CD14-positive monocyte (primary cell): ENCODE data around the gene BTC. TPM values are rescaled to one million over a fixed set of nuclear protein-coding genes. Genes with fewer than 3 reads are reported as not detected.

Experiments
- DNase-seq, 3 donors: peaks; one replicate each; pipeline ENCODE4 v3.0.0-alpha.2; 2011 to 2022
- H2AFZ ChIP-seq: 2 replicates; pipeline ENCODE4 v1.6.0; 2012; ENCODE audit warnings: mild to moderate bottlenecking, low read depth, low read length, inconsistent platforms; ENCODE audit not compliant: insufficient read depth, poor library complexity, severe bottlenecking
- H3K27ac ChIP-seq, 2 donors: 1 replicate in 1 of 2; 2 replicates in 1 of 2; pipeline ENCODE4 v1.5.1; 2012 to 2013; ENCODE audit warnings: low read length in 2 of 2, control low read depth in 1 of 2, inconsistent platforms in 1 of 2, low read depth in 1 of 2, mild to moderate bottlenecking in 1 of 2
- H3K27me3 ChIP-seq, 2 donors: one replicate each; pipeline versions ENCODE4 v1.6.0 to v1.6.1; 2011 to 2013; ENCODE audit warnings: low read length in 2 of 2; ENCODE audit not compliant: control insufficient read depth in 2 of 2, insufficient read depth in 2 of 2
- H3K36me3 ChIP-seq, 2 donors: replicated peaks in 1 of 2; 1 replicate in 1 of 2; 2 replicates in 1 of 2; pipeline versions ENCODE4 v1.5.1 to v1.6.1; 2012 to 2013; ENCODE audit warnings: low read length in 2 of 2, control low read depth in 1 of 2, inconsistent platforms in 1 of 2, mild to moderate bottlenecking in 1 of 2; ENCODE audit not compliant: insufficient read depth in 2 of 2, control insufficient read depth in 1 of 2
- H3K4me1 ChIP-seq, 2 donors: 1 replicate in 1 of 2; 2 replicates in 1 of 2; pipeline versions ENCODE4 v1.5.1 to v1.6.1; 2012 to 2013; ENCODE audit warnings: low read length in 2 of 2, control low read depth in 1 of 2, inconsistent platforms in 1 of 2, mild to moderate bottlenecking in 1 of 2, moderate library complexity in 1 of 2; ENCODE audit not compliant: insufficient read depth in 2 of 2, control insufficient read depth in 1 of 2
- H3K4me2 ChIP-seq: replicated peaks from 2 replicates; pipeline ENCODE3; 2012; ENCODE audit warnings: low read length, moderate library complexity, mild to moderate bottlenecking; ENCODE audit not compliant: poor library complexity, severe bottlenecking; ENCODE audit errors: extremely low read depth
- H3K4me3 ChIP-seq, 3 experiments: fragments of 200-600 bp in 1 of 3; sonication (generic) in 1 of 3; replicated peaks in 1 of 3; 1 replicate in 2 of 3; 2 replicates in 1 of 3; pipeline ENCODE4 v1.5.1; 2011 to 2013; ENCODE audit warnings: low read length in 3 of 3, mild to moderate bottlenecking in 3 of 3, control low read depth in 2 of 3, low read depth in 2 of 3, inconsistent platforms in 1 of 3, moderate library complexity in 1 of 3
- H3K79me2 ChIP-seq: 2 replicates; pipeline ENCODE4 v1.6.0; 2012; ENCODE audit warnings: mild to moderate bottlenecking, control low read depth, inconsistent platforms, low read length, moderate library complexity; ENCODE audit not compliant: insufficient read depth
- H3K9ac ChIP-seq: 2 replicates; pipeline ENCODE4 v1.6.0; 2017; ENCODE audit warnings: low read length, mild to moderate bottlenecking; ENCODE audit not compliant: insufficient read depth, poor library complexity, severe bottlenecking
- H3K9me3 ChIP-seq, 2 donors: replicated peaks in 1 of 2; 1 replicate in 1 of 2; 2 replicates in 1 of 2; pipeline versions ENCODE4 v1.5.1 to v1.6.1; 2012 to 2013; ENCODE audit warnings: low read length in 2 of 2, control low read depth in 1 of 2; ENCODE audit not compliant: control insufficient read depth in 1 of 2, insufficient read depth in 1 of 2
- H4K20me1 ChIP-seq: 2 replicates; pipeline ENCODE4 v1.6.0; 2012; ENCODE audit warnings: mild to moderate bottlenecking, low read length, control low read depth, moderate library complexity; ENCODE audit not compliant: insufficient read depth
- H3K27ac Mint-ChIP-seq, 7 donors: one replicate each; pipeline ENCODE4 v1.8.0; 2020; ENCODE audit warnings: mild to moderate bottlenecking in 7 of 7, mixed read lengths in 7 of 7, moderate library complexity in 6 of 7, inconsistent platforms in 2 of 7
- H3K27me3 Mint-ChIP-seq, 3 donors: one replicate each; pipeline ENCODE4 v1.8.0; 2021 to 2022; ENCODE audit warnings: low read depth in 3 of 3, mild to moderate bottlenecking in 3 of 3, mixed read lengths in 3 of 3, moderate library complexity in 3 of 3, inconsistent platforms in 1 of 3
- H3K36me3 Mint-ChIP-seq, 2 donors: one replicate each; pipeline ENCODE4 v1.8.0; 2020; ENCODE audit warnings: mixed read lengths in 2 of 2, inconsistent platforms in 1 of 2, mild to moderate bottlenecking in 1 of 2
- H3K4me1 Mint-ChIP-seq: one replicate; pipeline ENCODE4 v1.8.0; 2020; ENCODE audit warnings: mild to moderate bottlenecking, mixed read lengths
- H3K4me3 Mint-ChIP-seq, 2 donors: one replicate each; pipeline ENCODE4 v1.8.0; 2020; ENCODE audit warnings: mild to moderate bottlenecking in 2 of 2, mixed read lengths in 2 of 2, moderate library complexity in 1 of 2
- H3K9me3 Mint-ChIP-seq, 7 donors: one replicate each; pipeline ENCODE4 v1.8.0; 2020 to 2022; ENCODE audit warnings: mixed read lengths in 7 of 7, mild to moderate bottlenecking in 6 of 7, moderate library complexity in 6 of 7, inconsistent platforms in 2 of 7
- WGBS: methylation state at CpG from one replicate; pipeline ENCODE4 v1.1.5; 2013; ENCODE audit warnings: missing lambda C conversion rate; ENCODE audit not compliant: insufficient coverage; 5-methylcytosine and 5-hydroxymethylcytosine counted together
- intact Hi-C, 2 donors: fragments of 100-400 bp; cut with micrococcal nuclease; formaldehyde crosslinking; loops; one replicate each; pipeline versions ENCODE4 v1.15.0 to v1.15.1; 2023
- polyA plus RNA-seq, 3 donors: library from polyadenylated mRNA; depleted of rRNA in 1 of 3; unstranded in 2 of 3; stranded (reverse) in 1 of 3; fragments of 300-500 nt in 2 of 3; fragments of >200 nt in 1 of 3; fragmentation: Illumina TruSeq in 2 of 3; gene quantifications; 1 replicate in 2 of 3; 2 replicates in 1 of 3; pipeline ENCODE4 v1.2.3, GENCODE V29; 2012 to 2021
- TF ChIP-seq, protein P1 (sequence below): fragments of 200-600 bp; IDR thresholded peaks from one replicate; pipeline ENCODE4 v1.8.0; 2022; ENCODE audit warnings: antibody characterized with exemption, mild to moderate bottlenecking

The BTC gene
- polyA plus RNA-seq, 3 donors: not detected

DNA sequence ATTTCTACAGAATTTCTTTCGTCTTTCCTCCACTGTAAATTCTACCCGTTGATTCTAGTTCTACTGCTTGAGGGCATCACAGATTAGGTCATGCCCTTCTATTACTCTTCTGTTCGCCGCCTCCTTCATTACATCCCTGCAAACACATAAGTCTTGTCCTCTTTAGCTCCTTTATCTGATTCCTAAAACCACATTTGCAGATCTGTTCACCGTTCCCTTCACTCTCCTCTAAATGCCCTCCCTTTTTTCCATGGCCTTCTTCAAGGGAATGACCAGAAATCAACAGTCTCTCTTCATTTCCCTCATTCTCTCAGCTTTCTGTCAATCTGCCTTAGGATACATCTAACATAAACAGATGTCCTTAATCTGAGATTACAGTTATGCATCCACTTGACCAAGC is 43.1 kb downstream of the BTC start:
- Mint-ChIP-seq H3K27me3 (peaks cover 0 to 4% (median 0%) of the 10 kb centered on the region in 3 donors), H3K9me3 (peaks cover 0 to 3% (median 0%) of the 10 kb centered on the region in 7 donors), H3K27ac (no peak overlapping the region), H3K4me3 (no peak overlapping the region), H3K4me1 (no peaks in the 10 kb centered on the region), H3K36me3 (no peaks in the 10 kb centered on the region)
- H3K79me2 ChIP-seq: no peaks in the 10 kb centered on the region
- no peak overlapping the region for H3K9ac ChIP-seq
- H3K27ac ChIP-seq: no peak overlapping the region
- no peaks in the 10 kb centered on the region for H3K27me3 ChIP-seq
- TF ChIP-seq, protein P1, sequence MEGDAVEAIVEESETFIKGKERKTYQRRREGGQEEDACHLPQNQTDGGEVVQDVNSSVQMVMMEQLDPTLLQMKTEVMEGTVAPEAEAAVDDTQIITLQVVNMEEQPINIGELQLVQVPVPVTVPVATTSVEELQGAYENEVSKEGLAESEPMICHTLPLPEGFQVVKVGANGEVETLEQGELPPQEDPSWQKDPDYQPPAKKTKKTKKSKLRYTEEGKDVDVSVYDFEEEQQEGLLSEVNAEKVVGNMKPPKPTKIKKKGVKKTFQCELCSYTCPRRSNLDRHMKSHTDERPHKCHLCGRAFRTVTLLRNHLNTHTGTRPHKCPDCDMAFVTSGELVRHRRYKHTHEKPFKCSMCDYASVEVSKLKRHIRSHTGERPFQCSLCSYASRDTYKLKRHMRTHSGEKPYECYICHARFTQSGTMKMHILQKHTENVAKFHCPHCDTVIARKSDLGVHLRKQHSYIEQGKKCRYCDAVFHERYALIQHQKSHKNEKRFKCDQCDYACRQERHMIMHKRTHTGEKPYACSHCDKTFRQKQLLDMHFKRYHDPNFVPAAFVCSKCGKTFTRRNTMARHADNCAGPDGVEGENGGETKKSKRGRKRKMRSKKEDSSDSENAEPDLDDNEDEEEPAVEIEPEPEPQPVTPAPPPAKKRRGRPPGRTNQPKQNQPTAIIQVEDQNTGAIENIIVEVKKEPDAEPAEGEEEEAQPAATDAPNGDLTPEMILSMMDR: no peak
- 95% methylated on average over 5 of the region's 5 CpGs for WGBS
- no peak overlapping the region for H2AFZ ChIP-seq
- no peaks in the 10 kb centered on the region for H3K4me1 ChIP-seq
- no peaks in the 10 kb centered on the region for H3K36me3 ChIP-seq
- H3K9me3 ChIP-seq: no peaks in the 10 kb centered on the region
- H4K20me1 ChIP-seq: no peaks in the 10 kb centered on the region
- no peak overlapping the region for H3K4me2 ChIP-seq
- H3K4me3 ChIP-seq: no peak overlapping the region
- no peak for DNase-seq
- intact Hi-C loops: no loop called here

DNA sequence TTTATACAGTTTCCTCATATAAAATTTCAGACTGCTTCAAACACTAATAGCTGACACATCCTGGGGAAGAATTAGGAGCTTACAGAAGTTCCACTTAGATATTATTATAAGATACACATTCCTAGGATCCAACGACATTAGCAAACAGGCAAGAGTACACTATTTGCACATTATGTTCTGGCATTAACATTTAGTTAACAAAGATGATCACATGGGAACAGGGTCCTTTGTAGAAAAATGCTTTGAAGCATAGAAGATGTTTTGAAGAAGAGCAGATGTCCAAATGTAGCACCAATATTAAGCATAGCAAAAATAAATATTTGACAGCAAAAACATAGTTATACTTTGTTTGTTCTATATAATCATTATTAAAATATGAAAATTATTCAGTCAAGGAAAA is 52.1 kb downstream of the BTC start:
- no peaks in the 10 kb centered on the region for H3K9me3 ChIP-seq
- DNase-seq: no peak
- no peaks in the 10 kb centered on the region for H4K20me1 ChIP-seq
- no CpG with 5 or more reads among the region's 1 CpG for WGBS
- no peak overlapping the region for H2AFZ ChIP-seq
- no peaks in the 10 kb centered on the region for H3K4me1 ChIP-seq
- Mint-ChIP-seq H3K9me3 (peaks cover 0 to 2% (median 0%) of the 10 kb centered on the region in 7 donors), H3K36me3 (no peaks in the 10 kb centered on the region), H3K4me1 (no peaks in the 10 kb centered on the region), H3K27ac (no peak overlapping the region), H3K27me3 (no peaks in the 10 kb centered on the region), H3K4me3 (no peak overlapping the region)
- H3K79me2 ChIP-seq: no peaks in the 10 kb centered on the region
- intact Hi-C loops: no loop called here
- H3K4me2 ChIP-seq: no peak overlapping the region
- TF ChIP-seq, protein P1: no peak
- no peak overlapping the region for H3K9ac ChIP-seq
- no peak overlapping the region for H3K27ac ChIP-seq
- H3K27me3 ChIP-seq: no peaks in the 10 kb centered on the region
- no peak overlapping the region for H3K4me3 ChIP-seq
- no peaks in the 10 kb centered on the region for H3K36me3 ChIP-seq
